Measurements from ENCODE around the gene HEXD.

HEXD gene

DNA sequence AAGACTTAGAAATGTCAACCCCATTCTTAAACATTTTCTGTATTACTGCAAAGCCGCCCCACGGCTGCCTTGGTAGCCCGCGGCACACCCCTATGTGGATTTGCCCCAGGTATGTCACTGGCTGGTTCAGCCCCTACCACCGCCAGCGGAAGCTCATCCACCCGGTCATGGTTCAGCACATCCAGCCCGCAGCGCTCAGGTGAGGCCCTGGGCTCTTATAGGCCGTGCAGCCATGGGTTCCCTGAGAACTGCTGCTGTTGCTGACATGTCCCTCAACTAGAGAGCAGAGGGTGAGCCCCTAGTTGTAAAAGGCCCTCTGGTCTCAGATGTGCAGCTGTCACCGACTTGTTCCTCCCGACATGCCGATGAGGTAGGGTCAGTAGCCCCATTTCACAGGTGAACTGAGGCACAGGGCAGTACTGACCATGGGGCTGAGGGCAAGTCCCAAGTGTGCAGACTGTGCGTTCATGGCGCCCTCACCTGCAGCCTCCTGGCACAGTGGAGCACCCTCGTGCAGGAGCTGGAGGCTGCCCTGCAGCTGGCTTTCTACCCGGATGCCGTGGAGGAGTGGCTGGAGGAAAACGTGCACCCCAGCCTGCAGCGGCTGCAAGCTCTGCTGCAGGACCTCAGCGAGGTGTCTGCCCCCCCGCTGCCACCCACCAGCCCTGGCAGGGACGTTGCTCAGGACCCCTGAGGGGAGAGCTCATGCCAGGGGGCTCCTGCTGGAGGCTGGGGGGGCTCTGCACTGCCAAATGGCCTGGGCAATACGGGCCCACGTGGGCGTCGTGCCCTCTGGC is 23.7 kb downstream of the HEXD start:
- DNase-seq (ENCODE audit: low spot score): no peak
- in situ Hi-C loops (cut with MboI; ENCODE audit: low pct_unique_long_range_greater_than_20kb, low sequenced_read_pairs, unreplicated experiment): no loop called here
- TF ChIP-seq, protein P1, sequence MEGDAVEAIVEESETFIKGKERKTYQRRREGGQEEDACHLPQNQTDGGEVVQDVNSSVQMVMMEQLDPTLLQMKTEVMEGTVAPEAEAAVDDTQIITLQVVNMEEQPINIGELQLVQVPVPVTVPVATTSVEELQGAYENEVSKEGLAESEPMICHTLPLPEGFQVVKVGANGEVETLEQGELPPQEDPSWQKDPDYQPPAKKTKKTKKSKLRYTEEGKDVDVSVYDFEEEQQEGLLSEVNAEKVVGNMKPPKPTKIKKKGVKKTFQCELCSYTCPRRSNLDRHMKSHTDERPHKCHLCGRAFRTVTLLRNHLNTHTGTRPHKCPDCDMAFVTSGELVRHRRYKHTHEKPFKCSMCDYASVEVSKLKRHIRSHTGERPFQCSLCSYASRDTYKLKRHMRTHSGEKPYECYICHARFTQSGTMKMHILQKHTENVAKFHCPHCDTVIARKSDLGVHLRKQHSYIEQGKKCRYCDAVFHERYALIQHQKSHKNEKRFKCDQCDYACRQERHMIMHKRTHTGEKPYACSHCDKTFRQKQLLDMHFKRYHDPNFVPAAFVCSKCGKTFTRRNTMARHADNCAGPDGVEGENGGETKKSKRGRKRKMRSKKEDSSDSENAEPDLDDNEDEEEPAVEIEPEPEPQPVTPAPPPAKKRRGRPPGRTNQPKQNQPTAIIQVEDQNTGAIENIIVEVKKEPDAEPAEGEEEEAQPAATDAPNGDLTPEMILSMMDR (IDR thresholded peaks at IDR 0.05; ENCODE audit: extremely low read depth, insufficient read depth, missing control alignments): no peak

DNA sequence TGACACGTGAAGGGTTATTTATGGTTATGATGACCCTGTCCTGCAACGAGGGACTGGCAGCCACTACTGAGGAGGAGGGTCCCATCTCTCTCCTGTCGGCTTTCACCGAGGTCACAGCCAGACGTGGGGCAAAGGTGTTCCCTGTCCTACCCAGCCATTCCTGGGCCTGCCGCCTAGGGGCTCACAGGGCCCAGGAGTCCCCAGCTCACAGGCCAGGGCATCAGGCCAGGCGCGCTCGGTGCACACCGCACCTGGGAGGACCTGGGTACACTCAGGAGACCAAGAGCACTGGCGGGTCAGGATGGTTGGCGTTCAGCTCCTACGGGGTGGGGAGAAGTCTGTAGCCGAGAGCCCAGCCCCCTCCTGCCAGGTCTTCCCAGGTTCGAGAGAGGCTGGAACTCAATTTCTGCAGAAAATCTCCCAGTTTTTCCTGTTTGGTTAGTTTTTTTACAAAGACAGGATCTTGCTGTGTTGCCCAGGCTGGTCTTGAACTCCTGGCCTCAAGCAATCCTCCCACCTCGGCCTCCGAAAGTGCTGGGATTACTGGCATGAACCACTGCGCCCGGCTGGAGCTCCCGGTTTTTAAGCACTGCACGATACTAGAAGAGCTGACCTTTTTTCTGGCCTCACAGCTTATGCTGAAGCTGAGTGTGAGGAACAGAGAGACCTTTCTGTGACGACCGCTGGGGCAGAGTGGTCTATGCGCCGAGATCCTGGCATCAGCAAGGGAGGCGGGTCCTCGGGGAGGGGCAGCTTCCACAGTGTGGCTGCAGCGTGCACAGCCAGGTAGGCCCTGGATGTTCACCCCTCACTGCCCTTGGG is 24.7 kb downstream of the HEXD start:
- in situ Hi-C loops (cut with MboI; ENCODE audit: low pct_unique_long_range_greater_than_20kb, low sequenced_read_pairs, unreplicated experiment): no loop called here
- TF ChIP-seq, protein P1 (IDR thresholded peaks at IDR 0.05; ENCODE audit: extremely low read depth, insufficient read depth, missing control alignments): no peak
- DNase-seq (ENCODE audit: low spot score): no peak

DNA sequence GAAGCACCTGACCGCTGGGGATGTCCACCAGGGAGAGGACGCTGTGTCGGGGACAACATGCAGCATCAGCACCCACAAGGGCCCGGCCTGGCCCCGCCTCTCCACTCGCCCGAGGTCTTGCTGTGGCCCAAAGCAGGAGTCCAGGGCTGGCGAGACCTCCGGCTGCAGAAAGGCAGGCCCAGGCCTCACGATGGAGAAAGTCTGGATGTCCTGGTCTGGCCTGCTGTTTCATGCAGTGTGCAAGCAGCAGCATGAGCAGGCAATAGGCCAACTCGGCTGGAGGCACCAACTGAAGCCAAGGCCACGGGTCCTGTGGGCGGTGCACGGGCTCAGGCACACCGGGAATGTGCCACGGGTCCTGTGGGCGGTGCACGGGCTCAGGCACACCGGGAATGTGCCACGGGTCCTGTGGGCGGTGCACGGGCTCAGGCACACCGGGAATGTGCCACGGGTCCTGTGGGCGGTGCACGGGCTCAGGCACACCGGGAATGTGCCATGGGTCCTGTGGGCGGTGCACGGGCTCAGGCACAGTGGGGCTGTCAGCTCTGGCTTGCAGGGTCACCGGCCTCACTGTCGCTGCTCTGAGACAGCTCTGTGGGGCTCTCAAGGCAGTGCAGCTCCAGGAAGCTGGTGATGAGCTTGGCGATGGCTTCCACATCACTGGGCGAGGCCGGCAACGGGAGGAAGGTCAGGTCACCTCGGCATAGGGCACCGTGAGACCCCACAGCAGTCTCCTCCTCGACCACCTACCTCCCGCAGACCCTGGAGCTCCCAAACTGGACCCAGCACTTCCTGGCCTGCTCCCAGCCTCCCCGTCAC is 25.5 kb downstream of the HEXD start:
- in situ Hi-C loops (cut with MboI; ENCODE audit: low pct_unique_long_range_greater_than_20kb, low sequenced_read_pairs, unreplicated experiment): no loop called here
- TF ChIP-seq, protein P1 (IDR thresholded peaks at IDR 0.05; ENCODE audit: extremely low read depth, insufficient read depth, missing control alignments): no peak
- no peak for DNase-seq (ENCODE audit: low spot score)

DNA sequence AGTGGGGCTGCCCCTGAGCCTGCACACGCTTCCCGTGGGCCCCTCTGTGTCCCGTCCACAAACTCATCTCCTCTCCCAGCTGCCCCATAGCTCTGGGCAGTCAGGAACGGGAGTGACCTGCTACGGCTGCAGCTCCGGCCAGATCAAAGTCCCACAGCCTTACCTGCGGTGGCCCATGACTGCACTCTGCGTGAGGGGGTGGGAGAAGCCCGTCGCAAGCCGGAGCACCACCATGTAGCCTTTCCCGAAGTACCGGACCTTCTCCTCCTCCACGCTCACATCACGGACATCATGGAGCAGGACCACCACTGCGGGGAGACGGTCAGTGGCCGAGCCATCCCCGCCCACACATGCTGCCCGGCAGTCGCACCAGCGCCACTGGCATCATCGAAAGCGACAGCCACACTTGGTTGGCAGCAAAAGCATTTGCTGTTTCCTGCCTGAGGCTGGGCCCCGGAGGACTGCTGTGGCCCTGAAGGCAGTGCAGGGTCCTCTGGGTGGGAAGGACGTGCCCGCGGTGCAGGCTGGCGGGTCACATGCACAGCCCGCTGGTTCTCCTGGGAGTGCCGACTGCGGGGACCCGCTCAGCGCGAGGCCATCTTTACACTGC is 26.2 kb downstream of the HEXD start:
- TF ChIP-seq, protein P1 (IDR thresholded peaks at IDR 0.05; ENCODE audit: extremely low read depth, insufficient read depth, missing control alignments): no peak
- no peak for DNase-seq (ENCODE audit: low spot score)
- in situ Hi-C loops (cut with MboI; ENCODE audit: low pct_unique_long_range_greater_than_20kb, low sequenced_read_pairs, unreplicated experiment): no loop called here

DNA sequence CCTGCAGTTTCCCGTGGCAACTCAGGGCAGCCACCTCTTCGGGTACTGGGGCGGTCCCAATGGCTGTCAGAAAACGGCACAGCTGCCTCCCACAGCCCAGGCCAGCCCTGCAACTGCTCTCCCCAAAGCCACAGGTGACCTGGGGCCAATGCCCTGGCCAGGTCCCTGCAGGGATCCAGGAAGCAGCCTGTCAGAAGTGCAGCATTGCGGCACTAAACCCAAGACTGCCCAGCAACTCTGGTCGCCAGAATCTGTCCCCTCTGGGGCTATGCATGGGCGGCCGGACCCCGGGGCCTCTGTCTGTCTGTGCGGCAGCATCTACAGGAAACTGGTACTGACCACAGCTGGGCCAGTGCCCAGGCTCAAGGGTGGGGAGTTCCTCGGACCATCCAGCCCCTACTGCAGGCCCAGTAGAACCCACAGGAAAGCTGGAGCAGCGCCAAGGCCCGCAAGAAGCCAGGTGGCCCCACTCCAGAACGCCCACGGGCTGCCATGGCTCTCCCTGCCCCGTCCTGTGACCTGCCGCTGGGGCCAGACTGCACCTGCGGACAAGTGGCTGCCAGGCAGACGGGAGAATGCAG is 26.9 kb downstream of the HEXD start:
- DNase-seq (ENCODE audit: low spot score): no peak
- TF ChIP-seq, protein P1 (IDR thresholded peaks at IDR 0.05; ENCODE audit: extremely low read depth, insufficient read depth, missing control alignments): no peak
- in situ Hi-C loops (cut with MboI; ENCODE audit: low pct_unique_long_range_greater_than_20kb, low sequenced_read_pairs, unreplicated experiment): no loop called here

Data from GM13977 (cell line).